ENCODE results near the gene SLC6A18. TPM values are rescaled to one million over a fixed set of nuclear protein-coding genes. Genes with fewer than 3 reads are reported as not detected.

The SLC6A18 gene
- total and polyA plus RNA-seq, 2 of the 13 experiments (the other 11 are each of a cell fraction or from before 2014, with no cell fraction given) = not detected

GRCh38 chr5:1257841-1258240 lies 32.7 kb downstream of the SLC6A18 start:
- no peaks in the 10 kb centered on the region for H3K4me1 ChIP-seq (ENCODE audit: insufficient read depth, low read length)
- BruUV-seq (replicated peaks) = no TSS peak
- no peaks in the 10 kb centered on the region for H3K9me3 ChIP-seq (ENCODE audit: low read length)
- ATAC-seq = no peak
- in situ Hi-C loops (cut with HindIII; ENCODE audit: extremely low pct_ligation_motif_present, low pct_unique_long_range_greater_than_20kb) (no loop called here), intact Hi-C loops (cut with micrococcal nuclease; ENCODE audit: unreplicated experiment) (no loop called here)
- no peak overlapping the region for H3K9ac ChIP-seq (ENCODE audit: insufficient read depth, low read depth, low read length)
- DNase-seq (ENCODE audit: low spot score) = no peak
- no peaks in the 10 kb centered on the region for H3K36me3 ChIP-seq (replicated peaks in 1 of 2; ENCODE audit: control insufficient read depth in 1 of 2, insufficient read depth in 2 of 2, low read length in 2 of 2)
- no peak overlapping the region for H3K27ac ChIP-seq (ENCODE audit: extremely low read length, insufficient read depth, low read length)
- ChIA-PET CTCF (ENCODE audit: low intra/inter-chr PET ratio, low total read pairs) (no interaction called here), POLR2A (no interaction called here)
- H3K4me3 ChIP-seq (replicated peaks in 1 of 3; ENCODE audit: insufficient read depth in 1 of 3, low read depth in 2 of 3, low read length in 3 of 3) = no peak overlapping the region
- no peaks in the 10 kb centered on the region for H3K79me2 ChIP-seq (ENCODE audit: insufficient read depth, low read length)
- no peak for FAIRE-seq
- peaks cover 1 to 3% of the 10 kb centered on the region in 2 experiments; a peak in 3 of 5 replicates for H3K27me3 ChIP-seq (ENCODE audit: control insufficient read depth in 1 of 2, insufficient read depth in 2 of 2, low read length in 2 of 2)
- 48% methylated on average over 7 of the region's 13 CpGs for WGBS (ENCODE audit: low lambda C conversion rate)
- no peak overlapping the region for H2AFZ ChIP-seq (ENCODE audit: low read length)
- no peak overlapping the region for H3K4me2 ChIP-seq (ENCODE audit: low read depth, low read length)
- TF ChIP-seq MXD4 (CRISPR knock-in tag; IDR thresholded peaks at IDR 0.05) (no peak), NAIF1 (CRISPR knock-in tag; IDR thresholded peaks at IDR 0.05; ENCODE audit: borderline replicate concordance) (no peak), ZFP37 (CRISPR knock-in tag; IDR thresholded peaks at IDR 0.05; ENCODE audit: borderline replicate concordance) (no peak), ZNF224 (CRISPR knock-in tag; IDR thresholded peaks at IDR 0.05) (no peak), FOXK2 (IDR thresholded peaks at IDR 0.05) (no peak), ARNT2 (CRISPR knock-in tag; IDR thresholded peaks at IDR 0.05; ENCODE audit: low read depth) (no peak), ZBTB20 (CRISPR knock-in tag; IDR thresholded peaks at IDR 0.05; ENCODE audit: borderline replicate concordance, low read depth) (no peak), ZZZ3 (CRISPR knock-in tag; IDR thresholded peaks at IDR 0.05; ENCODE audit: borderline replicate concordance) (no peak), NFKBIZ (CRISPR knock-in tag; IDR thresholded peaks at IDR 0.05) (no peak), MLXIP (CRISPR knock-in tag; IDR thresholded peaks at IDR 0.05; ENCODE audit: borderline replicate concordance) (no peak), NR3C1 (CRISPR knock-in tag; IDR thresholded peaks at IDR 0.05) (no peak), DBP (CRISPR knock-in tag; IDR thresholded peaks at IDR 0.05; ENCODE audit: not compliant biosample characterization) (no peak), U2AF1 (optimal IDR thresholded peaks at IDR 0.05; ENCODE audit: low read depth, low read length) (no peak)
- TF ChIP-seq, protein P1, sequence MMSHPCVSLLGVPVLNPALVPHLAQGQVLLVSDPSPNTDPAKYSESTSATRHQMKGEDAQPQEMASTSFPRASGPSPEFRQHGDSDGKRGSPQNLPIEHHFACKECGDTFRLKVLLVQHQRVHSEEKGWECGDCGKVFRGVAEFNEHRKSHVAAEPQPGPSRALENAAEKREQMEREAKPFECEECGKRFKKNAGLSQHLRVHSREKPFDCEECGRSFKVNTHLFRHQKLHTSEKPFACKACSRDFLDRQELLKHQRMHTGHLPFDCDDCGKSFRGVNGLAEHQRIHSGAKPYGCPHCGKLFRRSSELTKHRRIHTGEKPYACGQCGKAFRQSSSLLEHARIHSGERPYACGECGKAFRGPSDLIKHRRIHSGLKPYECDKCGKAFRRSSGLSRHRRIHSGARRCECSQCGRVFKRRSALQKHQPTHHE (CRISPR knock-in tag; IDR thresholded peaks at IDR 0.05; ENCODE audit: borderline replicate concordance) = no peak
- TF ChIP-seq, protein P2, sequence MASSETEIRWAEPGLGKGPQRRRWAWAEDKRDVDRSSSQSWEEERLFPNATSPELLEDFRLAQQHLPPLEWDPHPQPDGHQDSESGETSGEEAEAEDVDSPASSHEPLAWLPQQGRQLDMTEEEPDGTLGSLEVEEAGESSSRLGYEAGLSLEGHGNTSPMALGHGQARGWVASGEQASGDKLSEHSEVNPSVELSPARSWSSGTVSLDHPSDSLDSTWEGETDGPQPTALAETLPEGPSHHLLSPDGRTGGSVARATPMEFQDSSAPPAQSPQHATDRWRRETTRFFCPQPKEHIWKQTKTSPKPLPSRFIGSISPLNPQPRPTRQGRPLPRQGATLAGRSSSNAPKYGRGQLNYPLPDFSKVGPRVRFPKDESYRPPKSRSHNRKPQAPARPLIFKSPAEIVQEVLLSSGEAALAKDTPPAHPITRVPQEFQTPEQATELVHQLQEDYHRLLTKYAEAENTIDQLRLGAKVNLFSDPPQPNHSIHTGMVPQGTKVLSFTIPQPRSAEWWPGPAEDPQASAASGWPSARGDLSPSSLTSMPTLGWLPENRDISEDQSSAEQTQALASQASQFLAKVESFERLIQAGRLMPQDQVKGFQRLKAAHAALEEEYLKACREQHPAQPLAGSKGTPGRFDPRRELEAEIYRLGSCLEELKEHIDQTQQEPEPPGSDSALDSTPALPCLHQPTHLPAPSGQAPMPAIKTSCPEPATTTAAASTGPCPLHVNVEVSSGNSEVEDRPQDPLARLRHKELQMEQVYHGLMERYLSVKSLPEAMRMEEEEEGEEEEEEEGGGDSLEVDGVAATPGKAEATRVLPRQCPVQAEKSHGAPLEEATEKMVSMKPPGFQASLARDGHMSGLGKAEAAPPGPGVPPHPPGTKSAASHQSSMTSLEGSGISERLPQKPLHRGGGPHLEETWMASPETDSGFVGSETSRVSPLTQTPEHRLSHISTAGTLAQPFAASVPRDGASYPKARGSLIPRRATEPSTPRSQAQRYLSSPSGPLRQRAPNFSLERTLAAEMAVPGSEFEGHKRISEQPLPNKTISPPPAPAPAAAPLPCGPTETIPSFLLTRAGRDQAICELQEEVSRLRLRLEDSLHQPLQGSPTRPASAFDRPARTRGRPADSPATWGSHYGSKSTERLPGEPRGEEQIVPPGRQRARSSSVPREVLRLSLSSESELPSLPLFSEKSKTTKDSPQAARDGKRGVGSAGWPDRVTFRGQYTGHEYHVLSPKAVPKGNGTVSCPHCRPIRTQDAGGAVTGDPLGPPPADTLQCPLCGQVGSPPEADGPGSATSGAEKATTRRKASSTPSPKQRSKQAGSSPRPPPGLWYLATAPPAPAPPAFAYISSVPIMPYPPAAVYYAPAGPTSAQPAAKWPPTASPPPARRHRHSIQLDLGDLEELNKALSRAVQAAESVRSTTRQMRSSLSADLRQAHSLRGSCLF (CRISPR knock-in tag; IDR thresholded peaks at IDR 0.05; ENCODE audit: borderline replicate concordance) = no peak
- H4K20me1 ChIP-seq (ENCODE audit: insufficient read depth, low read length) = no peaks in the 10 kb centered on the region

Data from HepG2 (cell line).